Inferior parietal cortex (tissue), 1 donor: ENCODE results near the gene PSMA5.
A peak's percentile ranks its signal among the peaks of the same experiment; 100 is the strongest.
"Not testable (repeated sequence)": the region's sequence is repeated elsewhere in the genome, so short reads cannot be mapped to it uniquely, and the experiment has no call there.

ENCODE experiments used
- DNase-seq: peaks from one replicate; pipeline ENCODE4 v3.0.0-alpha.2; 2016; ENCODE audit errors: extremely low spot score

The PSMA5 gene

GRCh38 chr1:109426281-109427170 is at the start of gene PSMA5:
PSMA5 (minus strand) TSS chr1:109426448; CDS start chr1:109426330, 118 bp downstream.
- peak; percentile 99 for DNase-seq

DNA sequence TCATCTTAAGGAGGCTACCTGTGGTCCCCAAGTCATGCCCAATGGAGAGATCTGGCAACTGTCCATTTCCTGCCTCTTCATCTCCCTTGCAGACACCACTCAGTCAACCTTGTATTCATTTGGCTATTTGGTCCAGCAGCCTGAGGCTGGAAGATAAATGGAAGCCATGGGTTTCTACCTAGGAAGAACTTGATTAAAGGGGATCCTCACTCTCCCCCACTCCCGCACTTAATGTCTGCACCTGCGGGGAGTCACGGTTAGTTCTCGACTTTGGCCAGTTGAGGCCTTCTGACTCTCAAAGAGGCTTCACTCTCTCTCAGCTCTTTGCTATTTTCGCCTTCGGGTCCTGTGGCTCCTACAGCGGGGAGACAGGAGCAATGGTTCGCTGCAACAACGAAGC is 49.0 kb upstream of the PSMA5 start:
- DNase-seq, result no peak

- DNase-seq, result no peak
Observed at GRCh38 chr1:109474697-109475096, 48.4 kb upstream of the PSMA5 start.

- DNase-seq, result not testable (repeated sequence)
Observed at GRCh38 chr1:109473284-109474057, 47.2 kb upstream of the PSMA5 start.

DNA sequence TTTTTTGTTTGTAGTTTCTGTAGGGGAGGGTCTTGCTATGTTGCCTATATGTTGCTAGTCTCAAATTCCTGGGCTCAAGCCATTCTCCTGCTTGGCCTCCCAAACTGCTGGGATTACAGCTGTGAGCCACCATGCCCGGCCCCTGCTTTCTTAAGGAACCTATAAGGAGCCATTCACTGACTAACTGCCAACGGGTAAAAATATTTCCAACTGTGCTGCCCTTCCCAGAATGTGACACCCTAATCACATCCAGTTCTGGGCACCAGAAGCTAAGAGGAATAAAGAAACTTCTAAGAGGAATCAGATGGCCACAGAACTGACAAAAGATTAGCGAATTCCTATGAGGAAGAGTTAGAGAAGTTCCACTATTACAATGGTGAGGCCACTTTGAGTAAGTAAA is 46.5 kb upstream of the PSMA5 start:
- DNase-seq, result no peak

DNA sequence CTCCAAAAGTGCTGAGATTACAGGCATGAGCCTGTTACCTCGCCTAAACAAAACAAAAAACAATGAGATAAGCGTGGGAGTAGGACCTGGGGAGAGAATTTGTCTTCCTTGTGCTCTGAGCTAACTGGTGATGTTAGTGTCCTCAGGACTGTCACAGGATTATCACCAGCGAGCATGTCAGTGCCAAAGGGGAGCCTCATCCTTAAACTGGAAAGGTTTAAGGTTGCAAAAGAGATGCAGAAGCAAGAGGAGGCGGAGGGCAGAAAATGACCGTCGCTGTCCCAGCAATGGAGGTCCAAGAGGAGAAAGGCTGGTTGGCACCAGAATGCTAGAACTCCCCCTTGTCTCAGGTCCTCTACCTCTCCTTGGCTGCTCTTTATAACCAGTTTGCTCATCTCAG is 44.0 kb upstream of the PSMA5 start:
- DNase-seq, result no peak

DNA sequence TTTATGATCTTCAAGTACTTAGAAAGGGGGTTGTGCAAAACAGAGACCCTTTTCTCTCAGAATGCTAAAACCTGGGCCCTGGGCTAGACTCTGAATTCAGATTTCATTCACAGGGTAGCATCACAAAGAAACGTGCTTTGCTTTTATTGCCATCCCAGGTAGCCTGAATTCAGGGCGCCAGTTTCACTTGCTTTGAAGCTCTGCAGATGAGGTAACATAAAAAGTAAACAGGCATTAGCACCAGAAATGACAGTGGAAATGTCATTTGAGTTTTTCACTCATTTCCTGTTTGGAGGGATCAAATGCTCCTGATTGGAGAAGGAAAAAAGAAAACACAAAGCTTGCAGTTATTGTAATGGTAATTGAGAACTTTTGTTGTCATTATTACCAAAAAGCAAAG is 42.7 kb upstream of the PSMA5 start:
- DNase-seq, result no peak

- DNase-seq, result no peak
Observed at GRCh38 chr1:109468061-109468460, 41.8 kb upstream of the PSMA5 start.

GRCh38 chr1:109467301-109467777 is 41.1 kb upstream of the PSMA5 start:
- no peak for DNase-seq

GRCh38 chr1:109466452-109467300 is 40.4 kb upstream of the PSMA5 start, which contains the start of gene SYPL2:
SYPL2 (plus strand) TSS chr1:109466546; CDS start chr1:109466844, 298 bp downstream.
- DNase-seq, result no peak

- DNase-seq, result no peak
Observed at GRCh38 chr1:109466125-109466451, 39.8 kb upstream of the PSMA5 start.

- DNase-seq, result no peak
Observed at GRCh38 chr1:109457819-109458218, 31.6 kb upstream of the PSMA5 start.

GRCh38 chr1:109454497-109455133 is 28.4 kb upstream of the PSMA5 start:
- DNase-seq, result no peak

DNA sequence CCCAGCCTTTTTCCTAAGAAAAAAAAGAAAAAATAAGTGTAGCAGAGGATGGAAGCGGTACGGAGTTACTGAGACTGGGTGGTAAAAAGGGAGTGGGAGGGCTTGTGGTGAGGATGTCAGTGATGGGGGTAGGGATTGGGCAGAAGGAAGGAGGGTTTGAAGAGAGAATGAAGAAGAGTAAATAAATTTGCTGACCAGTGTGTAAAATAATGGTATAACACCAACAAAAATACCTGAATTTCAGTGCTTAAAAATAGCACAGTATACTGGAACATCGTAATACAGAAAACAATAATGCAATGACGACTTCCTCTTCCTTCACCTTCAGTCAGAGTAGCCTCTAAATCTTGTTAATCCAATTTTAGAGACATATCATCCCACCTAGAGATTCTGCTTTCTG is 21.3 kb upstream of the PSMA5 start:
- DNase-seq, result no peak

DNA sequence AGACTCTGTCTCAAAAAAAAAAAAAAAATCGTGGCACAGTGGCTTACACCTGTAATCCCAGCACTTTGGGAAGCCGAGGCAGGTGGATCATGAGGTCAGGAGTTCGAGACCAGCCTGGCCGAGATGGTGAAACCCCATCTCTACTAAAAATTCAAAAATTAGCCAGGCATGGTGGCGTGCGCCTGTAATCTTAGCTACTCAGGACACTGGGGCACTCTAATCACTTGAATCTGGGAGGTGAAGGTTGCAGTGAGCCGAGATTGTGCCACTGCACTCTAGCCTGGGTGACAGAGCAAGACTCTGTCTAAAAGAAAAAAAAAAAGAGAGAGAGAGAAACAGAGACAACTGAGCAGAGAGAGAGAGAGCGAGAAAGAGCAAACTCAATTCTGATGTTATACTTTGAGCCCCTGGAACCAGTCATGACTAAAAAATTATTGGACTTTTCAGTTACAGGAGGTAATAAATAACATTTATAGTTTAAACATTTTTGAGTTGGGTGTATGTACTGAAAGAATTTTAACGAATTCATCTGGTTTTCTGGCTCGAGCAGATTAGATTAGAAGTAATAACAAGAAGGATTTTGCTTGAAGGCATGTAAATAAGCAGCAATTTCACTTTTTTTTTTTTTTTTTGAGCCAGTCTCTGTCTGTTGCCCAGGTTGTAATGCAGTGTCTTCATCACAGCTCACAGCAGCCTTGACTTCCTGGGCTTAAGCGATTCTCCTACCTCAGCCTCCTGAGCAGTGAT is 19.9 kb upstream of the PSMA5 start:
- not testable (repeated sequence) for DNase-seq

DNA sequence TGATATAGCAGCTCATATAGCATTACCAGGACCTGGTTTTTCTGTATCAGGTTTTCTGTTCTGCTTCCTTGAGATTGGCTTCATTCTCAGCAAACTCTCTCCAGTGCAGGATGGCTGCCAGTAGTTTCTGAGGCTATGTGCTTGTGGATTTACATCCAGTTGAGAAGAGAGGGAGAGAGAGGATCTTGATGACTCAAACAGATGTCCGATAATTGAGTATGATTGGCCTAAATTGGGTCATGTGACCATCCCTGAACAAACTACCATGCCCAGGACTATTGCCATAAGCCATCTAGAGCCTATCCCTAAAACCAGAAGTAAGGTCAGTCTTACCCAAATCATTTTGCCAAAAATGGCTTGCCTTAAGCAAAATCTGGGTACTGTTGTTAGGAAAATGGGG is 18.1 kb upstream of the PSMA5 start:
- DNase-seq, result no peak

- DNase-seq, result no peak
Observed at GRCh38 chr1:109443476-109443875, 17.2 kb upstream of the PSMA5 start.

GRCh38 chr1:109441069-109441468 is 14.8 kb upstream of the PSMA5 start:
- DNase-seq, result no peak

GRCh38 chr1:109438798-109439297 is 12.6 kb upstream of the PSMA5 start:
- no peak for DNase-seq

GRCh38 chr1:109434484-109434883 is 8.2 kb upstream of the PSMA5 start:
- DNase-seq, result no peak
